ENCODE measurements around the gene TBL3.

DNA sequence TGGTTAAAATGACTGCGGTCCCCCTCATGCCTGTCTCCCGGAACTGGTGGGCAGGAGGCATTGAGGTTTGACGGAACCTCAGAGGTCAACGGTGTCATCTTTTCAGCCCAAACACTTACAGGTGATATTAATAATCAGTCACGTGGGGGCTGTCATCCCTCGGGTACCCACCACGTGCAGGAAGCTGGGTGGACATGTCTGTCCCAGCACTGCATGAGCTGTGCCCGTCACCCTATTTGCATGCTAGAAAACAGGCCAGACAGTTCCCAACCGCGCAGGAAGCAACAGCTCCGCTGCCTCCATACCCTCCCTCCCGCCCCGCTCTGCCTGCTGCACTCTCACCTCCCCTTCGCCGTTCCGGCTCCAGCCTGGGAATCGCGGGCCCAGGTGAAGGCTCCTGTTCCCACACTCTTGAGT lies 19.3 kb downstream of the TBL3 start:
- TF ChIP-seq CTCF (IDR thresholded peaks at IDR 0.05; ENCODE audit: control extremely low read depth in 1 of 3, insufficient read depth in 1 of 3, low read depth in 1 of 3, low read length in 3 of 3), result no peak
- TF ChIP-seq MAX (IDR thresholded peaks at IDR 0.05), result peak; percentile 60; the same call in 1 of the 2 replicates
- no peak for TF ChIP-seq SUZ12 (IDR thresholded peaks at IDR 0.05; ENCODE audit: low read length)
- no peak for TF ChIP-seq NRF1 (IDR thresholded peaks at IDR 0.05; ENCODE audit: low read depth, low read length)
- TF ChIP-seq, protein P1, sequence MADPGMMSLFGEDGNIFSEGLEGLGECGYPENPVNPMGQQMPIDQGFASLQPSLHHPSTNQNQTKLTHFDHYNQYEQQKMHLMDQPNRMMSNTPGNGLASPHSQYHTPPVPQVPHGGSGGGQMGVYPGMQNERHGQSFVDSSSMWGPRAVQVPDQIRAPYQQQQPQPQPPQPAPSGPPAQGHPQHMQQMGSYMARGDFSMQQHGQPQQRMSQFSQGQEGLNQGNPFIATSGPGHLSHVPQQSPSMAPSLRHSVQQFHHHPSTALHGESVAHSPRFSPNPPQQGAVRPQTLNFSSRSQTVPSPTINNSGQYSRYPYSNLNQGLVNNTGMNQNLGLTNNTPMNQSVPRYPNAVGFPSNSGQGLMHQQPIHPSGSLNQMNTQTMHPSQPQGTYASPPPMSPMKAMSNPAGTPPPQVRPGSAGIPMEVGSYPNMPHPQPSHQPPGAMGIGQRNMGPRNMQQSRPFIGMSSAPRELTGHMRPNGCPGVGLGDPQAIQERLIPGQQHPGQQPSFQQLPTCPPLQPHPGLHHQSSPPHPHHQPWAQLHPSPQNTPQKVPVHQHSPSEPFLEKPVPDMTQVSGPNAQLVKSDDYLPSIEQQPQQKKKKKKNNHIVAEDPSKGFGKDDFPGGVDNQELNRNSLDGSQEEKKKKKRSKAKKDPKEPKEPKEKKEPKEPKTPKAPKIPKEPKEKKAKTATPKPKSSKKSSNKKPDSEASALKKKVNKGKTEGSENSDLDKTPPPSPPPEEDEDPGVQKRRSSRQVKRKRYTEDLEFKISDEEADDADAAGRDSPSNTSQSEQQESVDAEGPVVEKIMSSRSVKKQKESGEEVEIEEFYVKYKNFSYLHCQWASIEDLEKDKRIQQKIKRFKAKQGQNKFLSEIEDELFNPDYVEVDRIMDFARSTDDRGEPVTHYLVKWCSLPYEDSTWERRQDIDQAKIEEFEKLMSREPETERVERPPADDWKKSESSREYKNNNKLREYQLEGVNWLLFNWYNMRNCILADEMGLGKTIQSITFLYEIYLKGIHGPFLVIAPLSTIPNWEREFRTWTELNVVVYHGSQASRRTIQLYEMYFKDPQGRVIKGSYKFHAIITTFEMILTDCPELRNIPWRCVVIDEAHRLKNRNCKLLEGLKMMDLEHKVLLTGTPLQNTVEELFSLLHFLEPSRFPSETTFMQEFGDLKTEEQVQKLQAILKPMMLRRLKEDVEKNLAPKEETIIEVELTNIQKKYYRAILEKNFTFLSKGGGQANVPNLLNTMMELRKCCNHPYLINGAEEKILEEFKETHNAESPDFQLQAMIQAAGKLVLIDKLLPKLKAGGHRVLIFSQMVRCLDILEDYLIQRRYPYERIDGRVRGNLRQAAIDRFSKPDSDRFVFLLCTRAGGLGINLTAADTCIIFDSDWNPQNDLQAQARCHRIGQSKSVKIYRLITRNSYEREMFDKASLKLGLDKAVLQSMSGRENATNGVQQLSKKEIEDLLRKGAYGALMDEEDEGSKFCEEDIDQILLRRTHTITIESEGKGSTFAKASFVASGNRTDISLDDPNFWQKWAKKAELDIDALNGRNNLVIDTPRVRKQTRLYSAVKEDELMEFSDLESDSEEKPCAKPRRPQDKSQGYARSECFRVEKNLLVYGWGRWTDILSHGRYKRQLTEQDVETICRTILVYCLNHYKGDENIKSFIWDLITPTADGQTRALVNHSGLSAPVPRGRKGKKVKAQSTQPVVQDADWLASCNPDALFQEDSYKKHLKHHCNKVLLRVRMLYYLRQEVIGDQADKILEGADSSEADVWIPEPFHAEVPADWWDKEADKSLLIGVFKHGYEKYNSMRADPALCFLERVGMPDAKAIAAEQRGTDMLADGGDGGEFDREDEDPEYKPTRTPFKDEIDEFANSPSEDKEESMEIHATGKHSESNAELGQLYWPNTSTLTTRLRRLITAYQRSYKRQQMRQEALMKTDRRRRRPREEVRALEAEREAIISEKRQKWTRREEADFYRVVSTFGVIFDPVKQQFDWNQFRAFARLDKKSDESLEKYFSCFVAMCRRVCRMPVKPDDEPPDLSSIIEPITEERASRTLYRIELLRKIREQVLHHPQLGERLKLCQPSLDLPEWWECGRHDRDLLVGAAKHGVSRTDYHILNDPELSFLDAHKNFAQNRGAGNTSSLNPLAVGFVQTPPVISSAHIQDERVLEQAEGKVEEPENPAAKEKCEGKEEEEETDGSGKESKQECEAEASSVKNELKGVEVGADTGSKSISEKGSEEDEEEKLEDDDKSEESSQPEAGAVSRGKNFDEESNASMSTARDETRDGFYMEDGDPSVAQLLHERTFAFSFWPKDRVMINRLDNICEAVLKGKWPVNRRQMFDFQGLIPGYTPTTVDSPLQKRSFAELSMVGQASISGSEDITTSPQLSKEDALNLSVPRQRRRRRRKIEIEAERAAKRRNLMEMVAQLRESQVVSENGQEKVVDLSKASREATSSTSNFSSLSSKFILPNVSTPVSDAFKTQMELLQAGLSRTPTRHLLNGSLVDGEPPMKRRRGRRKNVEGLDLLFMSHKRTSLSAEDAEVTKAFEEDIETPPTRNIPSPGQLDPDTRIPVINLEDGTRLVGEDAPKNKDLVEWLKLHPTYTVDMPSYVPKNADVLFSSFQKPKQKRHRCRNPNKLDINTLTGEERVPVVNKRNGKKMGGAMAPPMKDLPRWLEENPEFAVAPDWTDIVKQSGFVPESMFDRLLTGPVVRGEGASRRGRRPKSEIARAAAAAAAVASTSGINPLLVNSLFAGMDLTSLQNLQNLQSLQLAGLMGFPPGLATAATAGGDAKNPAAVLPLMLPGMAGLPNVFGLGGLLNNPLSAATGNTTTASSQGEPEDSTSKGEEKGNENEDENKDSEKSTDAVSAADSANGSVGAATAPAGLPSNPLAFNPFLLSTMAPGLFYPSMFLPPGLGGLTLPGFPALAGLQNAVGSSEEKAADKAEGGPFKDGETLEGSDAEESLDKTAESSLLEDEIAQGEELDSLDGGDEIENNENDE (IDR thresholded peaks at IDR 0.05; ENCODE audit: insufficient replicate concordance, low read length), result no peak
- no peak for TF ChIP-seq POLR2A (IDR thresholded peaks at IDR 0.05; ENCODE audit: control extremely low read depth in 1 of 2, low read depth in 2 of 2, low read length in 2 of 2)
- TF ChIP-seq SP1 (IDR thresholded peaks at IDR 0.05; ENCODE audit: low read depth, low read length), result no peak
- TF ChIP-seq USF2 (IDR thresholded peaks at IDR 0.05; ENCODE audit: low read length), result peak; percentile 16; the same call in 1 of the 2 replicates
- no peak for TF ChIP-seq RFX5 (IDR thresholded peaks at IDR 0.05; ENCODE audit: borderline replicate concordance, low read depth, low read length)
- no peak for TF ChIP-seq RAD21 (IDR thresholded peaks at IDR 0.05 in 1 of 2, conservative IDR thresholded peaks at IDR 0.05 in 1 of 2; ENCODE audit: low read depth in 2 of 2, low read length in 2 of 2)
- no peak for TF ChIP-seq POLR2AphosphoS5 (IDR thresholded peaks at IDR 0.05; ENCODE audit: low read depth, low read length)
- TF ChIP-seq ASH2L (IDR thresholded peaks at IDR 0.05; ENCODE audit: low read length), result no peak
- TF ChIP-seq CREB1 (IDR thresholded peaks at IDR 0.05), result no peak

Measured in H1 (cell line).